GM12865 (cell line): ENCODE data around the gene MRPL38.
"Not testable (repeated sequence)": the region's sequence is repeated elsewhere in the genome, so short reads cannot be mapped to it uniquely, and the experiment has no call there.

Experiments
- DNase-seq: peaks from one replicate; pipeline ENCODE4 v3.0.0; 2010; ENCODE audit warnings: low read depth
- H3K4me3 ChIP-seq: 2 replicates; pipeline ENCODE4 v1.5.1; 2011; ENCODE audit warnings: mild to moderate bottlenecking, low read depth, low read length, control low read depth
- CTCF ChIP-seq: IDR thresholded peaks from 2 replicates; pipeline ENCODE4 v1.5.1; 2011; ENCODE audit warnings: low read length, control low read depth, low read depth, inconsistent platforms; ENCODE audit not compliant: insufficient read depth; ENCODE audit errors: missing control alignments

MRPL38 gene

GRCh38 chr17:75893305-75894048 is 11.2 kb downstream of the MRPL38 start:
- TF ChIP-seq CTCF: no peak
- no peak overlapping the region for H3K4me3 ChIP-seq
- DNase-seq: no peak

GRCh38 chr17:75892556-75893224 is 12.0 kb downstream of the MRPL38 start:
- TF ChIP-seq CTCF: no peak

GRCh38 chr17:75891605-75892555 is 12.8 kb downstream of the MRPL38 start:
- TF ChIP-seq CTCF: no peak
- DNase-seq: no peak
- no peak overlapping the region for H3K4me3 ChIP-seq

More at GRCh38 chr17:75892556-75893224, 12.0 kb downstream of the MRPL38 start:
- H3K4me3 ChIP-seq: no peak overlapping the region
- no peak for DNase-seq

- no peak overlapping the region for H3K4me3 ChIP-seq
- no peak for TF ChIP-seq CTCF
- DNase-seq: no peak
Observed at GRCh38 chr17:75891022-75891604, 13.6 kb downstream of the MRPL38 start.

- TF ChIP-seq CTCF: no peak
- no peak for DNase-seq
- no peak overlapping the region for H3K4me3 ChIP-seq
Observed at GRCh38 chr17:75889454-75889853, 15.2 kb downstream of the MRPL38 start.

- no peak for TF ChIP-seq CTCF
- DNase-seq: no peak
- H3K4me3 ChIP-seq: no peak overlapping the region
Observed at GRCh38 chr17:75888484-75888883, 16.2 kb downstream of the MRPL38 start.

- H3K4me3 ChIP-seq, DNase-seq: not testable (repeated sequence)
Observed at GRCh38 chr17:75885860-75886259, 18.8 kb downstream of the MRPL38 start.
